ENCODE data around the gene SRC. TPM values are rescaled to one million over a fixed set of nuclear protein-coding genes. Genes with fewer than 3 reads are reported as not detected.

The SRC gene
- total and polyA plus RNA-seq, 2 donors from 2014 or later = 28.5 to 70.0 TPM

GRCh38 chr20:37426978-37427377, 81.0 kb downstream of the SRC start:
- TF ChIP-seq CTCF (IDR thresholded peaks at IDR 0.05; ENCODE audit: borderline replicate concordance, extremely low read depth, insufficient read depth) = no peak
- Histone ChIP-seq H3K27me3 (ENCODE audit: control insufficient read depth, insufficient read depth, low read length) (no peaks in the 10 kb centered on the region), H3K4me3 (ENCODE audit: low read length in 3 of 3) (no peak overlapping the region), H3K36me3 (ENCODE audit: control insufficient read depth in 2 of 3, insufficient read depth in 3 of 3, low read length in 3 of 3) (no peaks in the 10 kb centered on the region), H3K4me1 (ENCODE audit: control insufficient read depth in 2 of 3, insufficient read depth in 2 of 3, low read depth in 1 of 3, low read length in 3 of 3) (no peaks in the 10 kb centered on the region), H3K9me3 (ENCODE audit: control insufficient read depth in 2 of 3, insufficient read depth in 1 of 3, low read length in 3 of 3) (no peaks in the 10 kb centered on the region), H3K27ac (ENCODE audit: low read depth in 2 of 2, low read length in 2 of 2) (no peak overlapping the region), H3K9ac (ENCODE audit: low read length in 3 of 3) (no peak overlapping the region)
- FAIRE-seq = no peak
- intact Hi-C loops (cut with DNase I) = no loop called here
- no peak for DNase-seq

- FAIRE-seq (no peak), DNase-seq (no peak)
- Histone ChIP-seq H3K9ac (ENCODE audit: low read length in 3 of 3) (no peak overlapping the region), H3K9me3 (ENCODE audit: control insufficient read depth in 2 of 3, insufficient read depth in 1 of 3, low read length in 3 of 3) (no peaks in the 10 kb centered on the region), H3K27me3 (ENCODE audit: control insufficient read depth, insufficient read depth, low read length) (no peaks in the 10 kb centered on the region), H3K27ac (ENCODE audit: low read depth in 2 of 2, low read length in 2 of 2) (no peak overlapping the region), H3K4me1 (ENCODE audit: control insufficient read depth in 2 of 3, insufficient read depth in 2 of 3, low read depth in 1 of 3, low read length in 3 of 3) (no peaks in the 10 kb centered on the region), H3K36me3 (ENCODE audit: control insufficient read depth in 2 of 3, insufficient read depth in 3 of 3, low read length in 3 of 3) (no peaks in the 10 kb centered on the region), H3K4me3 (ENCODE audit: low read length in 3 of 3) (no peak overlapping the region)
- no peak for TF ChIP-seq CTCF (IDR thresholded peaks at IDR 0.05; ENCODE audit: borderline replicate concordance, extremely low read depth, insufficient read depth)
- intact Hi-C loops (cut with DNase I) = no loop called here
Measured at GRCh38 chr20:37430044-37430443, 84.1 kb downstream of the SRC start.

- H3K4me3 ChIP-seq (ENCODE audit: low read length in 3 of 3) = no peak overlapping the region
- no peaks in the 10 kb centered on the region for H3K36me3 ChIP-seq (ENCODE audit: control insufficient read depth in 2 of 3, insufficient read depth in 3 of 3, low read length in 3 of 3)
- no peak for TF ChIP-seq CTCF (IDR thresholded peaks at IDR 0.05; ENCODE audit: borderline replicate concordance, extremely low read depth, insufficient read depth)
- intact Hi-C loops (cut with DNase I) = no loop called here
- no peak for FAIRE-seq
- DNase-seq = no peak
- H3K4me1 ChIP-seq (ENCODE audit: control insufficient read depth in 2 of 3, insufficient read depth in 2 of 3, low read depth in 1 of 3, low read length in 3 of 3) = no peaks in the 10 kb centered on the region
- no peak overlapping the region for H3K27ac ChIP-seq (ENCODE audit: low read depth in 2 of 2, low read length in 2 of 2)
- no peaks in the 10 kb centered on the region for H3K9me3 ChIP-seq (ENCODE audit: control insufficient read depth in 2 of 3, insufficient read depth in 1 of 3, low read length in 3 of 3)
- H3K9ac ChIP-seq (ENCODE audit: low read length in 3 of 3) = no peak overlapping the region
- no peaks in the 10 kb centered on the region for H3K27me3 ChIP-seq (ENCODE audit: control insufficient read depth, insufficient read depth, low read length)
Measured at GRCh38 chr20:37430778-37431460, 85.0 kb downstream of the SRC start.

GRCh38 chr20:37431786-37432185, 85.8 kb downstream of the SRC start:
- Histone ChIP-seq H3K9ac (ENCODE audit: low read length in 3 of 3) (no peak overlapping the region), H3K4me1 (ENCODE audit: control insufficient read depth in 2 of 3, insufficient read depth in 2 of 3, low read depth in 1 of 3, low read length in 3 of 3) (no peaks in the 10 kb centered on the region), H3K9me3 (ENCODE audit: control insufficient read depth in 2 of 3, insufficient read depth in 1 of 3, low read length in 3 of 3) (no peaks in the 10 kb centered on the region), H3K4me3 (ENCODE audit: low read length in 3 of 3) (no peak overlapping the region), H3K27me3 (ENCODE audit: control insufficient read depth, insufficient read depth, low read length) (no peaks in the 10 kb centered on the region), H3K36me3 (ENCODE audit: control insufficient read depth in 2 of 3, insufficient read depth in 3 of 3, low read length in 3 of 3) (no peaks in the 10 kb centered on the region), H3K27ac (ENCODE audit: low read depth in 2 of 2, low read length in 2 of 2) (no peak overlapping the region)
- DNase-seq (no peak), FAIRE-seq (no peak)
- intact Hi-C loops (cut with DNase I) = no loop called here
- no peak for TF ChIP-seq CTCF (IDR thresholded peaks at IDR 0.05; ENCODE audit: borderline replicate concordance, extremely low read depth, insufficient read depth)

All from kidney (tissue), 14 donors.